ENCODE data around the gene NMRAL1. TPM values are rescaled to one million over a fixed set of nuclear protein-coding genes. Genes with fewer than 3 reads are reported as not detected.

NMRAL1 gene
- total and polyA plus RNA-seq, 2 experiments from 2014 or later = 37.4 to 44.2 TPM

GRCh38 chr16:4495766-4496165, 21.3 kb upstream of the NMRAL1 start:
- H3F3A ChIP-seq (ENCODE audit: insufficient read depth) = peaks cover 45% of the 10 kb centered on the region
- no peak overlapping the region for H2AFZ ChIP-seq
- no peak overlapping the region for H3K9ac ChIP-seq
- no peaks in the 10 kb centered on the region for H3K27me3 ChIP-seq (replicated peaks; ENCODE audit: insufficient read depth)
- no peaks in the 10 kb centered on the region for H3K9me2 ChIP-seq (ENCODE audit: insufficient read depth)
- in situ Hi-C loops (cut with MboI) = no loop called here
- no peak overlapping the region for H3K4me3 ChIP-seq
- no peak for DNase-seq
- H3K9me3 ChIP-seq (ENCODE audit: low read depth) = no peaks in the 10 kb centered on the region
- TF ChIP-seq EZH2phosphoT487 (IDR thresholded peaks at IDR 0.05; ENCODE audit: insufficient read depth, low read depth) = no peak
- TF ChIP-seq EZH2 (IDR thresholded peaks at IDR 0.05; ENCODE audit: insufficient read depth, poor library complexity, severe bottlenecking) = no peak
- peaks cover 77% of the 10 kb centered on the region for H3K79me2 ChIP-seq (ENCODE audit: insufficient read depth)
- peak overlapping the region; percentile 40 for H3K4me2 ChIP-seq (ENCODE audit: unreplicated experiment)
- no peaks in the 10 kb centered on the region for H3K36me3 ChIP-seq (ENCODE audit: low read depth)
- H4K20me1 ChIP-seq (ENCODE audit: insufficient read depth) = no peaks in the 10 kb centered on the region
- H3K27ac ChIP-seq = peak overlapping the region; percentile 63
- WGBS, 2 experiments (ENCODE audit: low coverage in 1 of 2, low lambda C conversion rate in 2 of 2, missing lambda C conversion rate in 2 of 2) = 96 to 97% methylated on average over 2 of the region's 2 CpGs
- H3K4me1 ChIP-seq (ENCODE audit: insufficient read depth) = peaks cover 42% of the 10 kb centered on the region

GRCh38 chr16:4494746-4495490, 20.5 kb upstream of the NMRAL1 start:
- Histone ChIP-seq H3K9me2 (ENCODE audit: insufficient read depth) (no peaks in the 10 kb centered on the region), H3K4me2 (ENCODE audit: unreplicated experiment) (peak overlapping the region; percentile 40), H3K9ac (no peak overlapping the region), H3K36me3 (ENCODE audit: low read depth) (no peaks in the 10 kb centered on the region), H4K20me1 (ENCODE audit: insufficient read depth) (no peaks in the 10 kb centered on the region), H3K79me2 (ENCODE audit: insufficient read depth) (peaks cover 85% of the 10 kb centered on the region), H2AFZ (no peak overlapping the region), H3K27ac (peak overlapping the region; percentile 63), H3K4me3 (no peak overlapping the region), H3K4me1 (ENCODE audit: insufficient read depth) (peaks cover 34% of the 10 kb centered on the region), H3F3A (ENCODE audit: insufficient read depth) (peaks cover 47% of the 10 kb centered on the region), H3K9me3 (ENCODE audit: low read depth) (no peaks in the 10 kb centered on the region), H3K27me3 (replicated peaks; ENCODE audit: insufficient read depth) (no peaks in the 10 kb centered on the region)
- 52 to 54% methylated on average over 6 of the region's 6 CpGs for WGBS, 2 experiments (ENCODE audit: low coverage in 1 of 2, low lambda C conversion rate in 2 of 2, missing lambda C conversion rate in 2 of 2)
- peak; percentile 83 for DNase-seq
- in situ Hi-C loops (cut with MboI) = no loop called here
- TF ChIP-seq EZH2phosphoT487 (IDR thresholded peaks at IDR 0.05; ENCODE audit: insufficient read depth, low read depth) (no peak), EZH2 (IDR thresholded peaks at IDR 0.05; ENCODE audit: insufficient read depth, poor library complexity, severe bottlenecking) (no peak)

- H3K4me1 ChIP-seq (ENCODE audit: insufficient read depth) = peaks cover 45% of the 10 kb centered on the region
Measured at GRCh38 chr16:4491898-4492297, 17.5 kb upstream of the NMRAL1 start.

GRCh38 chr16:4489030-4489429, 14.6 kb upstream of the NMRAL1 start:
- Histone ChIP-seq H3K9me3 (ENCODE audit: low read depth) (no peaks in the 10 kb centered on the region), H3K4me1 (ENCODE audit: insufficient read depth) (peaks cover 17% of the 10 kb centered on the region), H3K4me2 (ENCODE audit: unreplicated experiment) (peak overlapping the region; percentile 4), H3K79me2 (ENCODE audit: insufficient read depth) (peaks cover 65% of the 10 kb centered on the region), H3K4me3 (no peak overlapping the region), H3K9me2 (ENCODE audit: insufficient read depth) (no peaks in the 10 kb centered on the region), H3F3A (ENCODE audit: insufficient read depth) (peaks cover 34% of the 10 kb centered on the region), H3K27me3 (replicated peaks; ENCODE audit: insufficient read depth) (no peaks in the 10 kb centered on the region), H3K27ac (peak overlapping the region; percentile 67), H3K36me3 (ENCODE audit: low read depth) (no peaks in the 10 kb centered on the region), H4K20me1 (ENCODE audit: insufficient read depth) (no peaks in the 10 kb centered on the region), H3K9ac (no peak overlapping the region), H2AFZ (no peak overlapping the region)
- in situ Hi-C loops (cut with MboI) = no loop called here
- WGBS, 2 experiments (ENCODE audit: low coverage in 1 of 2, low lambda C conversion rate in 2 of 2, missing lambda C conversion rate in 2 of 2) = 54 to 55% methylated on average over 5 of the region's 5 CpGs
- DNase-seq = peak; percentile 77
- TF ChIP-seq EZH2 (IDR thresholded peaks at IDR 0.05; ENCODE audit: insufficient read depth, poor library complexity, severe bottlenecking) = no peak
- no peak for TF ChIP-seq EZH2phosphoT487 (IDR thresholded peaks at IDR 0.05; ENCODE audit: insufficient read depth, low read depth)

More at GRCh38 chr16:4491898-4492297, 17.5 kb upstream of the NMRAL1 start:
- no peak for DNase-seq
- in situ Hi-C loops (cut with MboI) = no loop called here
- no peak for TF ChIP-seq EZH2phosphoT487 (IDR thresholded peaks at IDR 0.05; ENCODE audit: insufficient read depth, low read depth)
- no peak for TF ChIP-seq EZH2 (IDR thresholded peaks at IDR 0.05; ENCODE audit: insufficient read depth, poor library complexity, severe bottlenecking)
- no peak overlapping the region for H3K4me3 ChIP-seq
- H3K9me3 ChIP-seq (ENCODE audit: low read depth) = no peaks in the 10 kb centered on the region
- no peak overlapping the region for H3K4me2 ChIP-seq (ENCODE audit: unreplicated experiment)
- no peaks in the 10 kb centered on the region for H3K9me2 ChIP-seq (ENCODE audit: insufficient read depth)
- H3F3A ChIP-seq (ENCODE audit: insufficient read depth) = peaks cover 61% of the 10 kb centered on the region
- no peaks in the 10 kb centered on the region for H3K36me3 ChIP-seq (ENCODE audit: low read depth)
- H4K20me1 ChIP-seq (ENCODE audit: insufficient read depth) = no peaks in the 10 kb centered on the region
- H2AFZ ChIP-seq = no peak overlapping the region
- no peaks in the 10 kb centered on the region for H3K27me3 ChIP-seq (replicated peaks; ENCODE audit: insufficient read depth)
- no peak overlapping the region for H3K27ac ChIP-seq
- H3K79me2 ChIP-seq (ENCODE audit: insufficient read depth) = peaks cover 55% of the 10 kb centered on the region
- H3K9ac ChIP-seq = no peak overlapping the region
- 94 to 98% methylated on average over 4 of the region's 4 CpGs for WGBS, 2 experiments (ENCODE audit: low coverage in 1 of 2, low lambda C conversion rate in 2 of 2, missing lambda C conversion rate in 2 of 2)
